ENCODE measurements around the gene BRCA1.
"Not testable (repeated sequence)": the region's sequence is repeated elsewhere in the genome, so short reads cannot be mapped to it uniquely, and the experiment has no call there.

The BRCA1 gene

GRCh38 chr17:43068570-43069367 is 56.4 kb downstream of the BRCA1 start:
- DNase-seq: no peak

GRCh38 chr17:43062984-43063638 is 62.1 kb downstream of the BRCA1 start:
- no peak for DNase-seq

GRCh38 chr17:43056051-43056450 is 69.1 kb downstream of the BRCA1 start:
- no peak for DNase-seq

- not testable (repeated sequence) for DNase-seq
These were observed 72.2 kb downstream of the BRCA1 start for GRCh38 chr17:43053008-43053407.

- DNase-seq: no peak
These were observed 73.2 kb downstream of the BRCA1 start for GRCh38 chr17:43051969-43052368.

GRCh38 chr17:43044024-43044423 is 81.1 kb downstream of the BRCA1 start:
- DNase-seq: no peak

- no peak for DNase-seq
These were observed 81.9 kb downstream of the BRCA1 start for GRCh38 chr17:43043307-43043706.

- no peak for DNase-seq
These were observed 83.0 kb downstream of the BRCA1 start for GRCh38 chr17:43042025-43042628.

GRCh38 chr17:43040655-43041054 is 84.5 kb downstream of the BRCA1 start:
- no peak for DNase-seq

GRCh38 chr17:43039646-43040045 is 85.5 kb downstream of the BRCA1 start:
- no peak for DNase-seq

GRCh38 chr17:43034894-43035293 is 90.3 kb downstream of the BRCA1 start:
- DNase-seq: no peak

- no peak for DNase-seq
These were observed 90.9 kb downstream of the BRCA1 start for GRCh38 chr17:43033948-43034881.

- DNase-seq: no peak
These were observed 93.5 kb downstream of the BRCA1 start for GRCh38 chr17:43031666-43032065.

GRCh38 chr17:43030137-43030767 is 94.9 kb downstream of the BRCA1 start:
- no peak for DNase-seq

- DNase-seq: no peak
These were observed 96.8 kb downstream of the BRCA1 start for GRCh38 chr17:43028221-43028861.

GRCh38 chr17:43027091-43028032 is 97.8 kb downstream of the BRCA1 start:
- DNase-seq: no peak

GRCh38 chr17:43026595-43026994 is 98.6 kb downstream of the BRCA1 start:
- DNase-seq: no peak

GRCh38 chr17:43025766-43026537 is 99.2 kb downstream of the BRCA1 start:
- DNase-seq: no peak

- DNase-seq: no peak
These were observed 99.9 kb downstream of the BRCA1 start for GRCh38 chr17:43025290-43025657.

Data from CD4-positive, alpha-beta T cell treated with Interleukin-12 subunit alpha and Interleukin-12 subunit beta, for 1 hour (primary cell).